ENCODE measurements around the gene PDGFA.

PDGFA gene

DNA sequence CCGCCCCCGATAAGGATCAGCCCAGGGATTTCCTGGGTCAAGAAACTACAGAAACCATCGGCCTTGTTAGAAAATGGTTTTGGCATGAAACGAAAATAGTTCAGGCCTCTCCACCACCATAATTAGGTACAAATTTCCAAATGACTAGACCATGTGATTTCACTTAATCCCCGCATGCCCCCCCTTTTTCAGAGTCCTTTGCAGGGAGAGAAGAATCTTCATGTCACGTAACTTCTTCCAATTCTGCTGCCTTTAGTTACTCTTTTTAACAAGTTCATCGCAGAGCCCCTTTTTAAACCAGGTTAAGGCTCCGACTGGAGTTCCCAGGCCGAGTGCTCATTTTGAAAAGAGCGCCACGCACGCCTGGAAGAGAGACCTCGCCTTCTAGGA is 3.4 kb downstream of the PDGFA start:
- DNase-seq (ENCODE audit: extremely low spot score) = no peak
- ChIA-PET CTCF (interaction anchor here (1.0 kb wide), 1 partner anchor 183 kb away, joined by 3 read pairs; no protein-coding TSS in a partner anchor), POLR2A (no interaction called here)
- TF ChIP-seq, protein P1, sequence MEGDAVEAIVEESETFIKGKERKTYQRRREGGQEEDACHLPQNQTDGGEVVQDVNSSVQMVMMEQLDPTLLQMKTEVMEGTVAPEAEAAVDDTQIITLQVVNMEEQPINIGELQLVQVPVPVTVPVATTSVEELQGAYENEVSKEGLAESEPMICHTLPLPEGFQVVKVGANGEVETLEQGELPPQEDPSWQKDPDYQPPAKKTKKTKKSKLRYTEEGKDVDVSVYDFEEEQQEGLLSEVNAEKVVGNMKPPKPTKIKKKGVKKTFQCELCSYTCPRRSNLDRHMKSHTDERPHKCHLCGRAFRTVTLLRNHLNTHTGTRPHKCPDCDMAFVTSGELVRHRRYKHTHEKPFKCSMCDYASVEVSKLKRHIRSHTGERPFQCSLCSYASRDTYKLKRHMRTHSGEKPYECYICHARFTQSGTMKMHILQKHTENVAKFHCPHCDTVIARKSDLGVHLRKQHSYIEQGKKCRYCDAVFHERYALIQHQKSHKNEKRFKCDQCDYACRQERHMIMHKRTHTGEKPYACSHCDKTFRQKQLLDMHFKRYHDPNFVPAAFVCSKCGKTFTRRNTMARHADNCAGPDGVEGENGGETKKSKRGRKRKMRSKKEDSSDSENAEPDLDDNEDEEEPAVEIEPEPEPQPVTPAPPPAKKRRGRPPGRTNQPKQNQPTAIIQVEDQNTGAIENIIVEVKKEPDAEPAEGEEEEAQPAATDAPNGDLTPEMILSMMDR (IDR thresholded peaks at IDR 0.05; ENCODE audit: control extremely low read depth, extremely low read depth, low read depth, missing control alignments) = no peak

DNA sequence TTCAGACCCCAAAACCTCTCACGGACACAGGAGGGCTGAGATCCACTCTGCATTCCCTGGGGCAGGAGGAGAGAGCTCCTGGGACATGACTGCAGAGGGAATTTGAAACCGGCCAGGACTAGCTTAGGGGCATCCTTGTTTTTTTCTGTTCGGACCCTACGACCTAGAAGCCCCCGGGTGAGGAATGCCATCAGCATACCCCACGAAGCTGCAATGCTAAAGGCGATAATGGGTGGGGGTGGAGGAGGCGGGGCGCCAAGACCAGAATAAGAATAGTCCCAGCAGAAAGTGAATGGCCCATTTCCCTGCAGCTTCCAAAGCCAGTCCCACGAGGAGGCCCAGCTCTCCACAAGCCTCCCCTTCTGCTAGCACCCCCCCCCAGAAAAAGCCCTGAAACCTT is 4.0 kb downstream of the PDGFA start:
- DNase-seq (ENCODE audit: extremely low spot score) = no peak
- CTCF ChIA-PET = interaction anchor here (1.0 kb wide), 1 partner anchor 182 kb away, joined by 3 read pairs; no protein-coding TSS in a partner anchor
- POLR2A ChIA-PET = no interaction called here
- TF ChIP-seq, protein P1 (IDR thresholded peaks at IDR 0.05; ENCODE audit: control extremely low read depth, extremely low read depth, low read depth, missing control alignments) = no peak

DNA sequence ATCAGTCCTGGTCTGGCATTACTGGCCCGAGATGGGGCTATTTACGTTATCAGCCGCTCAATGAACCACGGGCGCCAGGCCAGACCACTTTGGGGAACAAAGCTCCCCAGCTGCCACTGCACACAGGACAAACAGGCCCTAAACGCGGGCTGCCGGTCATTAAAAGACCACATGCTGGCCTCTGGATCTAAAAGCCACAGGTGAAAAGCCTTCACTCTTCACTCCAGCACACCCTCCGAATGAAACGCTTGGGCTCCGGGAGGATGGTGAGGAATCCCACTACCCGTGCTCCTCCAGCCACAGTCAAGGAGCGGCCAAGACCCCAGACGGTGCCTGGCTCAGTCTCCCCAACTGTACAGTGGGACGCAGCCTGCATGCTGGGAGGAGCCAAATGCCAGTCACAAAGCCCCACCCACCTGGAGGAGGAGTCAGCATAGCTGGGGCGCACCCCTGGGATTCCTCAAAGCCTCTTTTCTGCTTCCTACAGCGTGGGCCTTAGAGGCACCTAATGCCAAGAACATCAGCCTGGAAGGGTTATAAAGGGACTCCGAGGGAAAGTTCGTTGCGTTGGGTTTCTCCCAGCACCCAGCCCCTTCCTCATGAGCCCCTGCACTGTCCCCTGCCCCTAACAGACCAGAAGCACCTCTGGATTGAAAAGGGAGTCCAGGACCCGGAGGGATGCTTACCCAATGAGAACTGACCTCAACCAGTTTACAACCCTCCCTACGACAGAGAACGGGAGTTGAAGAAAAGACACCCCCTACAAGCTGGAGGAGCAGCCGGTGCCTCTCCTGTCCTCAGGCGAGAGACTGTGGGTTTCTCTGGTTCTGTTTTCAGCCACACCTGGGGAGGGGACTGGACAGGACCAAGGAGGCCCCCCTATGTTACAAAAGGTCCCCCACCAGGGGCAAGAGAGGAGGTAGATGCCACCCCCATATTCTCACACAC is 4.7 kb downstream of the PDGFA start:
- CTCF ChIA-PET = interaction anchor here (0.7 to 1.0 kb wide), 2 partner anchors 63 to 182 kb away, joined by 3 read pairs; no protein-coding TSS in a partner anchor
- POLR2A ChIA-PET = no interaction called here
- DNase-seq (ENCODE audit: extremely low spot score) = no peak
- TF ChIP-seq, protein P1 (IDR thresholded peaks at IDR 0.05; ENCODE audit: control extremely low read depth, extremely low read depth, low read depth, missing control alignments) = no peak

DNA sequence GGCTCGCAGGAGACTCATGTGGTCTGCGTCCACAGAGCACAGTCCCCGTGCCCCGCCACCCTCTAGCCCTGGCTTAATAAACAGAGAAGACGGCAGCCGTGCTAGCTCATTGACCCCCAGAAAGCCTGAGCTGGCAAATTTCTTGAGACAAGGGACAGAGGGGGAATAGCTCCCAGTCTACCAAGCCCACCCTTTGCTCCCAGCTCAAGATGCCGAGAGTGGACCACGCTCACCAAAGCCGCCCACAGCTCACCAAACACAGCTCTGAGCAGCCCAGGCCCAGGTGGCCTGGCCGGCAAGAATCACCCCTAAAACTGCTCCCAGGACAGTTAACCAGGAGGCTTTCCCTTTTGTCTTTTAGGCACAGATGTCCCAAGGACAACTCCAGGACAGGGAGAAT is 5.4 kb downstream of the PDGFA start:
- TF ChIP-seq, protein P1 (IDR thresholded peaks at IDR 0.05; ENCODE audit: control extremely low read depth, extremely low read depth, low read depth, missing control alignments) = no peak
- DNase-seq (ENCODE audit: extremely low spot score) = no peak
- POLR2A ChIA-PET = no interaction called here
- CTCF ChIA-PET = interaction anchor here (0.7 kb wide), 1 partner anchor 63 kb away, joined by 3 read pairs; no protein-coding TSS in a partner anchor

DNA sequence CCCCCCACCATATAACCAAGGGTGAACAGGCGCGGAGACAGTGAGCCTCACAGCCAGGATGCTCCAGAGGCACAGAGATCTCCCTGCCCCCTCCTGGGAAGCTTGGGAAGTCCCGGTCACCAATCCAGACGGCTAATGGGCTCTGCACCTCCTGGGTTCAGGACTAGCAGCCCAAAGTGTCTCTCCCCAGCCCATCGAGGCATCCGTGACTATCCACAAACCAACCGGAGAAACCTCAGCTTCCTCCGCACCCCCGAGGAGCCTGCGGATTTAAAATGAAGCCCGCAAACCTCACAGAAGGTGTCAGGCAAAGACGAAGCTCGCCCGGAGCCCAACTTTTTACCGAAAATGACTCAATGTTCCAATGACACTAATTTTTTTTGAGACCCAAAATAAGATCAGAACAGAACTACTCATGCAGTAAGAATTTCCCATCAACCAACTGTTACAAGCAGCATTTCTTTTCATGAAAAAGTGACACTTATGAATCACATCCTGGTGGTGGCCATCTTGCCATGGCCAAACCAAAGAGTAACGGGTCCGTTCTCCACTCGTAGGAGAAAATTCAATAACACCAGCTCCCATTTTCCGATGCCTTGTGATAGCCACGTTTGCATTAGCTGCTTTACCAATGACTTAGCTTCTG is 6.0 kb downstream of the PDGFA start:
- DNase-seq (ENCODE audit: extremely low spot score) = no peak
- ChIA-PET CTCF (no interaction called here), POLR2A (no interaction called here)
- TF ChIP-seq, protein P1 (IDR thresholded peaks at IDR 0.05; ENCODE audit: control extremely low read depth, extremely low read depth, low read depth, missing control alignments) = no peak

DNA sequence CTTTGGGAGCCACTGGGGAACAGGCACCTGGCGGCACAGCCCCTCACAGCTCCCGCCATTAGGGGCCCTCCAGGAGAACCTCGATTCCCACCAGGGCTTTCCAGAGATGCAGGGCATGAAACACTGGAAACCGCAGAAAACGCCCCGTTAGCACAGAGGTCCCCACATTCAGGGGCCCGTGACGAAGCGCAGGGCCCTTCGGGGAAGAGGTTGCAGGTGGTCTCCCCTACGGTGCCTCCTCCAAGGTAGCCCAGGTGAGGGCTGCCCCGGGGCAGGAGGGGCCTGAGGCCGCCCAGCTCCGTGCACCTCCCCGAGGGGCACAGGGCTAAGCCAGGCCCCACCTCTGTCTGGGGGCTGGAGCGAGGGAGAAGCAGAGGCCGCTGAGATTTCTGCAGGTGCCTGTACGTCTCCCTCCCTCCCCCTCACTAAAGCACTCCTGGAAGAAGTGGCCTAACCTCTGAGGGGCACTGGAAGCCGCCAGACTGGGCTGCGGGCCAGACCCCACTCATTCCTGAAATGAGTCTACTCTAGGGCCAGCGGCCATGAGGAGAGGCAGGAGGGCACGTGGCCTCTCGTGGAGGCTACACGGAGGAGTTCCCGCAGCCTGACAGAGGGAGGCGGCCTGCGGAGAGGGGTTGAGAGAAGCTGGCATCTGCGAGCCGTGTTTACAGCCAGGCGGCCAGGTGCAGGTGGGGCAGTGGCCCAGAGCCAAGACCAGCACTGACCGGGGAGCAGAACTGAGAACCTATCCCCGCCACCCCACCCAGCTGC is 6.9 kb downstream of the PDGFA start:
- ChIA-PET CTCF (no interaction called here), POLR2A (no interaction called here)
- TF ChIP-seq, protein P1 (IDR thresholded peaks at IDR 0.05; ENCODE audit: control extremely low read depth, extremely low read depth, low read depth, missing control alignments) = no peak
- DNase-seq (ENCODE audit: extremely low spot score) = no peak

All from GM10248 (cell line).